ENCODE results near the gene RFX1.
"Not testable (repeated sequence)": the region's sequence is repeated elsewhere in the genome, so short reads cannot be mapped to it uniquely, and the experiment has no call there.

RFX1 gene

DNA sequence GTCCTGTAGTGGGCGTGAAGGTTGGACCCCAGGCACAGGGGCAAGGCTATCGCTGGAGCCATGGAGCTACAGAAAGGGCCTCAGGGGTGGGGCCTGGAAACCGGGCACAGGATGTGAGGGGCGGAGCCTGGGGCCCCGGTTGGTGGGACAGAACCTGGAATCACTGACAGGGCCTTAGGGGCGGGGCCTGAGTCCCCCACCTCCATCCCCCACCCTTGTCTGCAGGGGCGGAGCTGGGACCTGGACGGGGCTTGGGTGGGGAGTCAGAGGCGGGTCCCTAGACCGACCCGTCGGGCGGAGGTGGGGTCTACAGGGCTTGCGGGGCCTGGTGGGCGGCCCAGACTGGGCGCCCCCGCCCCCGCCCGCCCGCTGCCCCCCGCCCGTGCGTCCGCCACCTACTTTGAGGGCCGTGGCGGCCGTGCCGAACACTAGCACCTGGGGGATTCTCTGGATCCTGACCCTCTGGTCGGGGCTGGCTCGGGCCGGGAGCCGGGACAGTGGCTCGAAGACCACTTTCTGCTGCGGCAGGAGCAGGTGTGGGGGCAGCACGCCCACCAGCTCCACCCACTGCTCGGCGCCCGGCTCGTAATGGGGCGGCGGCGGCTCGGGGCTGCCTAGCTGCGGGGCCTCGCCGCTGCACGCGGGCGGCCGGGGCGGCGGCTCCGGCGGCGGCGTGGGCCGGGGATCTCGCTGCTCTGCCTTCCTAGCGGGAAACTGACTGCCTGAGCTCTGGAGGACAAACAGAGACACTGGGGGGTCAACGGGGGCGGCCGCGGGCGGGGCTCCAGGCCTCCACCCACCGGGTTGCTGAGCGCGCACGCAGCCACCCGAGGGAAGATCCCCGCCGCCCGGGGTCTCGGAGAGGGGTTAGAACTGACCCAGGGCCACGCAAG, 27.5 kb downstream of the RFX1 start:
- DNase-seq, result no peak

DNA sequence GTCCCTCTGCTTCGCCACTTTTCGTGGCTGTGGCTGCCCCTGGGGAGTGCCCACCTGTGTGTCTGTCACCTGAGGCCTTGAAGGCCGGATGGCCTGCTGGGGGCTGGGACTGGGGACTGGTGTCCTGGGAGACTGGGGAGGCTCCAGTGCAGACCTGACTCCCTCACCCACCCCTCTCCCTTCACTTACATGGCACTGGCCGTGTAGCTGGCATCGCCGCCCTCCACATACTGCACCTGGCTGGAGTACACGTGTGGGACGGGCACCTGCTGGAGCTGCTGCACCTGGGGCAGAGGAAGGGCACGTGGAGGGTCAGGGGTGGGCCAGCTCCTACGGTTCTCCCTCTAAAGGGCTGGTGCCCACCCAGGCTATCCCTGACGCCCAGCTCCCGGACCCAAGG, 28.3 kb downstream of the RFX1 start:
- no peak for DNase-seq

DNA sequence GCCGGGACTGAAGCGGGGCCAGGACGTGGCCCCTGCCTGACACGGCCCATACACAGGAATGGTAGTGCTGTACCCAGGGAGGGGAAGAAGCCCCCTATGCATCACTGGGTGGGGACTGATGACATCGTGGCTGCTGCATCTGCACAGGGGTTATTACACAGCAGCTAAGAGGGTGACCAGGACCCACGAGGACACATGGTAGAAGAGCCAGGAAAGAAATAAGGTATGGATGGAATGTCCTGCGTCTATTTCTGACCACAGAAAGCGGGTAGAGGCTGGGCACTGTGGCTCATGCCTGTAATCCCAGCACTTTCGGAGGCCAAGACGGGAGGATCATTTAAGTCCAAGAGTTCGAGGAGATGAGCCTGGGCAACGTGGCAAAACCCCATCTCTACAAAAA, 29.7 kb downstream of the RFX1 start:
- DNase-seq, result no peak

DNA sequence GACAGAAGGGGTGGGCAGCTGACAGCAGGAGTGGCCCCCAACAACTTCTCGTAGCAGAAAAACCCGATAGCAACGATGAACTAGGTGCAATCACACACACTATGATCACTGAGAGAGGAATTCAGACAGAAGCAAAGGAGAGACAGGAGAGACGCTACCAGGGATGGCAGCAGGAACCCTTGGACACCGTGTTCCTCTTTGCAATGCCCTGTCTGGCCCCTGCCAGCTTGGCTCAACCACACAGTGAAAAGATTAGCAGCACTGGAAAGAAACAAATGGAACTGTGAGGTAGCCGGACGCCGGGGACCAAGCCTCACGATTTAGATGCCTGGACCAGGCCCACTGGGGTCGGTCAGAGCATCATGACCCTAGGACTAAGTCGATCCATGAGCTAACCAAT, 30.2 kb downstream of the RFX1 start:
- no peak for DNase-seq

DNA sequence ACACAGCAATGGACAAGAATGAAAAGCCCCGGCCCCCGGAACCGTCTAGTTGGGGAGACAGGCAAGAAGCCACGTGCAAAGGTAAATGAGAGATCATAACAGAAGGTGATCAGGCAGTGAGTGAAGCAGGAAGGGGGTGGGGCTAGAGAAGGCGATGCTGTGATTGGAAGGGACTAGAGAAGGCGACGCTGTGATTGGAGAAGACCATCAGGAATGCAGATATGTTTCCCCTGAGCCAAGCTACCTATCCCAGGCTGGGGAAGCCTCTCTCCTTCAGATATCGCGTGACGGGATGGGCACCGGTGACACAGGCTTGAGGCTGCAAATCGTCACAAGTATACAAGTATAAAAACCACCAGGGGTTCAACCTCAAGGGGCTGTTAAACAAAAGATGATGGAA, 32.0 kb downstream of the RFX1 start:
- DNase-seq, result peak; percentile 49

DNA sequence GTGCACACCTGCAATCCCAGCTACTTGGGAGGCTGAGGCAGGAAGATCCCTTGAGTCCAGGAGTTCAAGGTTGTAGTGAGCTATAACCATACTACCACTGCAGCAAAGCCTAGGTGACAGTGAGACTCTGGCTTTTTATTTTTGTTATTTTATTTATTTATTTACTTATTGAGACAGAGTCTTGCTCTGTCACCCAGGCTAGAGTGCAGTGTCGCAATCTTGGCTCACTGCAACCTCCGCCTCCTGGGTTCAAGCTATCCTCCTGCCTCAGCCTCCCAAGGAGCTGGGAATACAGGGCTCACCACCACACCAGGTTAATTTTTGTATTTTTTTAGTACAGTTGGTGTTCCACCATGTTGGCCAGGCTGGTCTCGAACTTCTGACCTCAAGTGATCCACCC, 32.6 kb downstream of the RFX1 start:
- not testable (repeated sequence) for DNase-seq

DNA sequence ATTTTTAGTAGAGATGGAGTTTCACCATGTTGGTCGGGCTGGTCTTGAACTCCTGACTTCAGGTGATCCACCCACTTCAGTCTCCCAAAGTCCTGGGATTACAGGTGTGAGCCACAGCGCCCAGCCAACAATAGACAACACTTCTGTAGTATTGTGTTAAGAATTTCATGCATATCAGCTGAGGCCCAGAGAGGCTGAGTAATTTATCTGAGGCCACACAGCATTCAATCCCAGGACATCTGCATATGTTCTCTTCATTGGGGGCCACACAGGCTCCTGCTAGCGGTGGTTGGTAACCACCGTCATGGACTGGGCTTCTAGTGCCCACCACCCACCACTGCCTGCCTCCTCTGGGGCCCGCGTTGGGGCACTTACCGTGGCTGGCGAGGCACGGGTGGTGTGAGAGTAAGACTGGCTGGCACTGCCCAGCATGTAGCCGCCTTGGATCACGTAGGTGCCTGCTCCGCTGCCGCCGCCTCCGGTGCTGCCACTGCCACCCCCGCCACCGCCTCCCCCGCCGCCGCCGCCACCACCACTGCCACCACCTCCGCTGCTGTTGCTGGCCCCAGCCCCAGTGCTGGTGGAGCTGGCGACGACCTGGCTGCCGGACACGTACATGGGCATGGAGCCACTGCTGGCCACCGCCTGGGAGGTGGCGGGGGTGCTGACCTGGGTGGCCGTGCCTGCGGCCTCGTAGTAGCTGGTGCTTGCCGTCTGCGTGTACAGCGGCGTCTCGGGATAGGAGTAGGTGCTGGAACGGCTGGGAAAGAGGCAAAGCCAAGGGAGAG, 33.6 kb downstream of the RFX1 start:
- no peak for DNase-seq

DNA sequence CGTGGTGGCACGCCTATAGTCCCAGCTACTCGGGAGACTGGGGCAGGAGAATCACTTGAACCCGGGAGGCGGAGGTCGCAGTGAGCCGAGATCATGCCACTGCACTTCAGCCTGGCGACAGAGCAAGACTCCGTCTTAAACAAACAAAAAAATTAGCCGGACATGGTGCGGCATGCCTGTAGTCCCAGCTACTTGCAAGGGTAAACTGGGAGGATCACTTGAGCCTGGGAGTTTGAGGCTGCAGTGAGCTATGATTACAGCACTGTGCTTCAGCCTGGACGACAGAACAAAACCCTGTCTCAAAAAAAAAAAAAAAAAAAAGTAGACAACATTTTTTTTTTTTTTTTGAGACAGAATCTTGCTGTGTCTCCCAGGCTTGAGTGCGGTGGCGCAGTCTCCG, 34.3 kb downstream of the RFX1 start:
- DNase-seq, result not testable (repeated sequence)

DNA sequence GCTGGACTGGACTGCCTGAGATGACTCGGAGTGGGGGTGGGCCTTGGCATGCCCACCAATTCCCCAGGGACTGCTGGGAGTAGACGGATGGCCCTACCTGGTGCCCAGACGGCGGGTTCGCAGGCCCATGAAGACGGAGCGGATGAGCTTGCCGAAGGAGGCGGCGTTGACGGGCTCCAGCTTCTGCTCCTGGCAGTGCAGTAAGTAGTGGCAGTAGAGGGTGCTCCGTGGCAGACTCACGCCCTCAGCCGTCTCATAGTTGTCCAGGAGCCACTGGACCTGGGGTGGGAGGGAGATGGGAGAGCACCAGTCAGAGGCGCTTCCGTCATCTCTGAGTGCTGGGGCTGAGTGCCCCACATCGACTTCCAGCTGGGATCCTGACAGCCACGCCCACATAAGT, 36.2 kb downstream of the RFX1 start:
- no peak for DNase-seq

DNA sequence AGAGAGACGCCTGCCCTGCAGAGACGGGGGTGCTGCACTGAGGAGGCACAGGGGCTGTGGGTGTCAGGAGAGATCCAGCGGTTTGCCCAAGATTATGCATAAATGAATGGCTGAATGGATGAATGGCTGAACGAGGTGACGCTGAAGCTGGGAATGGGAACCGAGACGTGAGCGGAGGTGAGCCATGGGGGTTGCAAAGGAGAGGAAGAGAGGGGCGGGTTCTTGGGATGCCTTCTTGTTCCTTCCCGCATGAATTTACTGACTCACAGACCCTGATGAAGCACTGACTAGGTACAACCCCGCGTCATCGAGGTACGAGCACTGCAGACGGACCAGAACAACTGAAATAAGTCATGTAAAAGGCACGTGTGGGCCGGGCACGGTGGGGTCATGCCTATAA, 37.1 kb downstream of the RFX1 start:
- DNase-seq, result no peak

DNA sequence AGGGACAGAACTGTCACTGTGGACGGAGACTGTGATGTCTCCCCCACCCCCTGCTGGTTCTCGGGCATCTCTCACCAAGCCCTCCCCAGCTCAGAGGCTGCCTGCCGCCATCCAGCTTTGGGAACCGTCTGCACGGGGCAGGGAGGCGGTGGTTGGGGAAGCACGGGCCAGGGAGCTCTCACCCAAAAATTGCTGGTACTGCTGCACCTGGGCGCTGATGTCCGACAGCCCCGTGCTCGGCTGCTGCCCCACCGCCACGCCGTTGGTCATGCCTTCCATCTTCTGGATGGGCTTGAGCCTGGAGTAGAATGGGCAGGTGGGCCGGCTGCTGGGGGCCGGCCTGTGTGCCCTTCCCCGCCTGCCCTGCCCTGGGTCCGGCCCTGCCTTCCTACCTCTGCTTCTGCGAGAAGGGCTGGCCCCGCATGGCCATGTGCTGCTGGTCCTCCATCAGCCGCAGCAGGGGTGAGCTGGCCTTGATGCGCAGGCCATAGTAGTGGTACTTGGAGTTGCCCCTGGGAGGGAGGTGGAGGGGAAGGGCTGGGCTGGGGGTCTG, 37.7 kb downstream of the RFX1 start:
- DNase-seq, result no peak

DNA sequence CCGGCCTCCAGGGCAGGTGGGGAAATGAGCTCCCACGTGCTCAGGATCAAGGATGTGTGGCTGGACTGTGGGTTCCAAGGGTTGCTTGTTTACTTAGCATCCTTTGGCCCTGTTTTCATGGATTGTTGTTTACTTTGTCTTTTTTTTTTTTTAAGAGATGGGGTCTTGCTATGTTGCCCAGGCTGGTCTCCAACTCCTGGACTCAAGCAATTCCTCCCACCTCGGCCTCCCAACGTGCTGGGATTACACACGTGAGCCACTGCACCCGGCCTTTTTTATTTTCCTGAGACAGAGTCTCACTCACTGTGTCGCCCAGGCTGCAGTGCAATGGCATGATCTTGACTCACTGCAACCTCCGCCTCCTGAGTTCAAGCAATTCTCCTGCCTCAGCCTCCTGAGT, 38.9 kb downstream of the RFX1 start:
- DNase-seq, result not testable (repeated sequence)

DNA sequence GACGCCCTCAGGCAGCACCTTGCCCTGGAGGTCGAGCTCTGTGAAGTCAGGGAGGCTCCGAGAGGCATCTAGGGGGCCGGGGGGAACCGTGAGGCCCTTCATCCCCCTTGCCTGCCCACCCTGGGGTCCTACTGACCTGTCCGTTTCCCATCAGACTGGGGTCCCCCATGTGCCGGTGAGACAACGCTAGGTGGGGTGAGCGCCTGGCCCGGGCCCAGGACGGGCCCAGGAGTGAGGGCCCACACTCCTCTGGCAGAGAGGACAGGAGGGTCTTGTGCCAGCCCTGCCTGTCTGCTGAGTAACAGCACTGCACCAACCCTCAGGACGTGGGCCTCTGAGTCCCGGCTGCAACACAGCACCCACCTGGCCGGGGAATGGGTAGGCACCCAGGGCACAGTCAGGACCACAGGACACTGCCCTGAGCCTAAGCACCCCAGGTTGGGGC, 39.4 kb downstream of the RFX1 start:
- DNase-seq, result no peak

DNA sequence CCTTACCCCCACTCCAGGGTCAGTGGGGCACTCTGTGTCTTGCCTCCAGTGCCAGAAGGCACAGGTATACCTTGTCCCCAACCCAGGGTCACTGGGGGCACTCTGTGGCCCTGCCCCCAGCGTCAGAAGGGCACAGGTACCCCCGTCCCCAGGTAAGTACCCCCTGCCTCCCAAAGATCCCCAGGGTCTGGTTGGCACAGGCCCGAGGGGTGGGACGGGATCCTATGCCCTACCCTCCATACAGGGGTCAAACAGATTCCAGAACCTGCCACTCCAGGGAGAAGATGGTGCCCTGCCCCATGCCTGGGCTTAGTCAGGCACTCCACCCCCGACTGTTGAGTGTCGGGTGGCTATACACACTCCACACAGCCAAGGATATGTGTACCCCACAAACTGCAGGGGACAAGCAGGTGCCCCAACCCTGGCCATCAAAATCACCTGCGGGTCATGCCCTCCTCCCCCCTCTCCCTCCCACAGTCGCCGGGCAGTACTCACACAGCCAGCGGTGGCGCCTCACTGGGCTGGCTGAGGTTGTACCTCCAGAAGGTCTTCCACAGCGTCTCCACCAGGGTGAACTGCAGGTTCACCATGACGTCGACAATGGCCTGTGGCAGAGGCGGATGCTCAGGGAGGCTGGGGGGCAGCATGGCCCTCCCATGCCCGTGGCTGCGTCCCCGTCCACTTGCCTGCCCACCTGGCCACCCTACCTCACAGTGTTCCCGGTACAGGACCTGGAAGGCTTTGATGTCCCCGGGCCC, 40.0 kb downstream of the RFX1 start:
- DNase-seq, result no peak

DNA sequence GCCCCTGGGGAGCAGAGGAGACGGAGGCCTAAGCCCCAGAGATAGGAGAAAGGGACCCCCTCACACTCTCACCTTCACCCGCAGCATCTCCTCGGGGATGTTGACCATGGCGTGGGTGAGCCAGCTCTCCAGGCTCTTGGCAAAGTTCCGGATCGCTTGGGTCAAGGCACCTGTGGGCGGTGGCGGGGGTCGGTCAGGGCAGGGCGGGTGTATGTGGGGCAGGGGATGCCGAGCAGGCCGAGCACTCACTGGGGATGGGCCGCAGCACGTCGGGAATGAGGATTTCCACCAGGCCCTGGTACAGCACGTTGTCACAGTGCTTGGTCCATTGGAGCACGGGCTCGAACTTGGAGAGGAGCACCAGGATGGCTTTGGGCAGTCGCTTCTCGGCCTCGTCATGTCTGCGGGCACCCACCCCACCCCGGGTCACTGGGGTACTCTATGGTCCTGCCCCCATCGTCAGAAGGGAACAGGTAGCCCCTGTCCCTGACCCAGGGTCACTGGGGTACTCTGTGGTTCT, 40.7 kb downstream of the RFX1 start:
- no peak for DNase-seq

DNA sequence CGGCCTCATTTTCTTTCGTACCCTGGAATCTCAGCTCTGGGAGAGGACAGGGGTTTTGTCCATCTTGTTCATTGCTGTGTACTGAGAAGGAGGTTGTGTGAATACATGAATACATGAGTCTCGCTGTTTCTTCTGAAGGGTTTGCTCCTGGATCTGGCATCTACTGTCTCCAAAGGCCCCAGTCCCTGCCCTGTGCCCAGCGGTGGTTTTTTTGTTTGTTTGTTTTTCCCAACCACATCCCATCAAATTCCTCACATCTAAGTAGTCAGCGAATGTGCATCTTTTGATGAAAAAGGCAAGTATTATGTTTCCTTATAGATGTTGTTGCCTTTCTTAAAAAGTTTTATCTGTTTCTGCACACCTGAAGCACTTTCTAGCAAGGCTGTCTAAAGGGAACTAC, 41.3 kb downstream of the RFX1 start:
- DNase-seq, result no peak

DNA sequence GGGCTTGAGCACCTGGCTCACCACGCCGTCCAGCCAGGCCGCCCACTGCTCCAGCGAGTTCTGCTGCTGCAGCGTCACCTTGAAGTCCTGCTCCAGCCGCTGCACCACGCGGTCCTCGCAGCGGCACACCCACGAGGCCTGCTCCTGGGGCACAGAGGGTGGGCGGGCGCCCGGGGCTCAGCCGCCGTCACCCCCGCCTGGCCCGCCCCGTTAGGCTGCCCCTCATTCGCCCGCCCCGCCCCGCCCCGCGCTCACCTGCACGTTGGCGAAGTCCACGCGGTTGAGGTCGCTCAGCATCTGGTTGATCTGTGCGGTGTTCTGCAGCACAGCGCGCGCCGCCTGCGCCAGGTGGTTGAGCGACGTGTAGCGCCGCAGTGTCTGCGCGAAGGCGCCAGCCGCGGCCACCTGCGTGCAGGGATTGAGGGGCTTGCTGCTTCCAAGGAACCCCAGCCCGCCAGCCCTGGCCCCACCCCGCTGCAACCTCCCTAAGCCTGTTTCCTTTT, 42.5 kb downstream of the RFX1 start:
- DNase-seq, result no peak

DNA sequence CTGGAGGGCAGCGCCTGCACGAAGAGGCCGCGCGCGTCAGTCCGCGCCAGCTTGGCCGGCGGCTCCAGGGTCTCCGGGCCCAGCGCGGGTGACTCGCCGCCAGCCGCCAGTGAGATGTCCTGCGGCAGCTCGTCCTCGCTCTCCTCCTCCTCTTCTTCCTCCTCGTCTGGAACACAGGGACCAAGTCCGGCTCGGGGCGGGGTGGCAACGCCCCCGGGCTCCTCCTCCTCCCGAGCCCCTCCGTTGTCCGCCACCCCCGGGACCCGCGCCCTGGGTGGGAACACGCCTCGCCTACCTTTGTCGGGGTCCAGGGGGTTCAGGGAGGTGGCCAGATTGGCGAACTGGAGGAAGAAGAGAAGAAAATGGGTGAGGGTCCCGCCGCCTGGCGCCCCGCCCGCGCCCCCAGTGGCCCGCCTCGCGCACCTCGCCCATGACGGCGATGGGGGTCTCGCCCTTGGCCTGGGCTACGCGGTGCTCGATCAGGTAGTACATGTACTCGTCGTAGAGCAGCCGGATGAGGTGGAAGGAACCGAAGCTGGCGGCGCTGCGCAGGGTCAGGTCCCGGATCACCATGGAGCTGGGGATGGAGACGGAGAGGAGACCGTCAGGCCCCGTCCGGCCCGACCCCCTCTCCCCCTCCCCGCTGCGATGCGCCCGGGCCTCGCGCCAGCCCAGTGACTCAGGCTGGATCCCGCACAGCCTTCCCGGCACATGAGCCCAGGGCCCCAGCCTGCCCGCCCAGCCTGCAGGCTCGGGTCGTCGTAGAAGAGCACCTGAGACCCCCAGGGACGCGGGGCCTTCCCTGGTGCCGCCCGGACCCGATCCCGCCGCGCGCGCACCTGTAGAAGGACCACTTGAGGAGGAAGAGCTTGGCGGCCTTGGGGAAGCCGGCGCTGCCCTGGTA, 43.2 kb downstream of the RFX1 start:
- no peak for DNase-seq

DNA sequence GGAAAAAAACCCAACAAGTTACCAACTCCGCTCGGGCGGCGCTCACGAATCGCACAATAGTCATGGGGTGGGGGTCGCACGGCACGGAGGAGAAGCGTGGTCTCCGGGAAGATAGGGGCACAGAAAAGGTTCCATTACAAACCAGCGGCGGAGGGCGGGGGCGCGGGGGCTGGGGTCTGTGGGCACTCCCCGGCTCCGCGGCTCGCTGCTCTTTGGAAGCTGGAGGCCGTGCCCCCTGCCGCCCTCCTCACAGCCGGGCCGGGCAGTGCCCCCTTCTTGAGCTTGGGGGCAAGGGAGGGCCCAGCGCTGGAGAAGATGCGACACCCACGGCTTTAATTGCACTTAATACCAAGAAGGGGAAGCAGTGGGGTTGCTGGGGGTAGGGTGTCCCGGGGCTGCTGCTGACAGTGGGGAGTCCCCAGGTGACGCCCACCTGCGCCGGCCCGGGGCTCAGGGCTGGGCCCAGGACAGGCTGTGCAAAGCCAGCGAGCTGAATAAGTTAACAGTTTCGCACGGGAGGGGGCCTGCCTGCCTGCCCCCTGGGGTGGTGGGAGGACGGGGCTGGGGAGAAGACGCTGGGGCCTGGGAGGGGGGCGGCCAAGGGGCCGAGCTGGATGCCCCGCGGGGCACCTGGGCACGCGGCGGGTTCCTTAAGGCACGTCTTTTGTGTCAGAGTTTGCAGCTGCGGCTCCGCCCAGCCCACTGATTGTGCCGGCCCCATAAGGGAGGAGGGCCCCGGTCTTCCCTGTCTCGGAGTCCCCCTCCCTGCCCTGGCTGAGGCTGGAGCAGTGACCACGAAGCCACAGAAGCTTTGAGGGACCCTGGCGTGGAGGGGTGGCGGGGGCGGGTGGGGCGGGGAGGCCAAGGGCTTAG, 44.1 kb downstream of the RFX1 start:
- no peak for DNase-seq
